Fibroblast of lung (primary cell): ENCODE measurements around the gene FRY. TPM values are rescaled to one million over a fixed set of nuclear protein-coding genes. Genes with fewer than 3 reads are reported as not detected.

ENCODE experiments used
- DNase-seq, 2 donors: peaks; one replicate each; pipeline versions ENCODE4 v3.0.0 to v3.0.0-alpha.2; 2010; ENCODE audit warnings: low read depth in 2 of 2
- H2AFZ ChIP-seq: 2 replicates; pipeline ENCODE4 v1.5.1; 2012; ENCODE audit warnings: low read length, control low read depth, inconsistent platforms
- H3K27ac ChIP-seq: 2 replicates; pipeline ENCODE4 v1.5.1; 2011; ENCODE audit warnings: low read length, control low read depth; ENCODE audit not compliant: insufficient read depth
- H3K27me3 ChIP-seq: 2 replicates; pipeline ENCODE4 v1.5.1; 2011; ENCODE audit warnings: mild to moderate bottlenecking, low read length; ENCODE audit not compliant: control insufficient read depth, insufficient read depth
- H3K36me3 ChIP-seq: 2 replicates; pipeline ENCODE4 v1.5.1; 2011; ENCODE audit warnings: low read length; ENCODE audit not compliant: control insufficient read depth, insufficient read depth
- H3K4me1 ChIP-seq: 2 replicates; pipeline ENCODE4 v1.5.1; 2011; ENCODE audit warnings: low read length; ENCODE audit not compliant: control insufficient read depth, insufficient read depth; ENCODE audit errors: extremely low read depth
- H3K4me2 ChIP-seq: 2 replicates; pipeline ENCODE4 v1.5.1; 2011; ENCODE audit warnings: low read length, control low read depth; ENCODE audit not compliant: insufficient read depth; ENCODE audit errors: extremely low read depth
- H3K4me3 ChIP-seq, 4 experiments: fragments of 200-600 bp in 1 of 4; sonication (generic) in 1 of 4; replicated peaks in 1 of 4; 2 replicates each; pipeline ENCODE4 v1.5.1; 2011 to 2016; ENCODE audit warnings: low read length in 4 of 4, low read depth in 3 of 4, mild to moderate bottlenecking in 3 of 4, control low read depth in 2 of 4, inconsistent platforms in 1 of 4, mixed read lengths in 1 of 4; ENCODE audit not compliant: insufficient read depth in 1 of 4; ENCODE audit errors: control extremely low read depth in 1 of 4
- H3K79me2 ChIP-seq: 2 replicates; pipeline ENCODE4 v1.5.1; 2012; ENCODE audit warnings: mild to moderate bottlenecking, low read length, inconsistent platforms; ENCODE audit not compliant: control insufficient read depth, insufficient read depth
- H3K9ac ChIP-seq: 2 replicates; pipeline ENCODE4 v1.5.1; 2011; ENCODE audit warnings: mild to moderate bottlenecking, low read length, control low read depth; ENCODE audit not compliant: insufficient read depth
- H3K9me3 ChIP-seq: 2 replicates; pipeline ENCODE4 v1.5.1; 2012; ENCODE audit warnings: low read depth, low read length; ENCODE audit not compliant: control insufficient read depth, insufficient read depth
- H4K20me1 ChIP-seq: 2 replicates; pipeline ENCODE4 v1.5.1; 2011; ENCODE audit warnings: low read length; ENCODE audit not compliant: control insufficient read depth, insufficient read depth; ENCODE audit errors: extremely low read depth
- EZH2 ChIP-seq: IDR thresholded peaks from 2 replicates; pipeline ENCODE4 v1.5.1; 2012; ENCODE audit warnings: low read length, control low read depth, mild to moderate bottlenecking; ENCODE audit errors: missing control alignments
- polyA plus RNA-seq, 2 donors: library from polyadenylated mRNA; depleted of rRNA in 1 of 2; stranded (reverse) in 1 of 2; unstranded in 1 of 2; fragments of >200 nt; gene quantifications; 2 replicates each; pipeline ENCODE4 v1.2.1, GENCODE V29; 2011 to 2012; ENCODE audit warnings: missing spikeins in 1 of 2
- total RNA-seq: library from RNA; depleted of rRNA; stranded (reverse); fragments of >200 nt; gene quantifications from 2 replicates; pipeline ENCODE4 v1.2.1, GENCODE V29; 2014
- TF ChIP-seq, protein P1 (sequence below), 2 donors: IDR thresholded peaks in 1 of 2; conservative IDR thresholded peaks in 1 of 2; 1 replicate in 1 of 2; 2 replicates in 1 of 2; pipeline ENCODE4 v1.5.1; 2011 to 2012; ENCODE audit warnings: low read length in 2 of 2, control low read depth in 1 of 2, inconsistent platforms in 1 of 2, low read depth in 1 of 2, mild to moderate bottlenecking in 1 of 2

The FRY gene
- total and polyA plus RNA-seq, 2 donors (not counting 1 experiment from before 2014, with no cell fraction given): 8.8 to 18.3 TPM

DNA sequence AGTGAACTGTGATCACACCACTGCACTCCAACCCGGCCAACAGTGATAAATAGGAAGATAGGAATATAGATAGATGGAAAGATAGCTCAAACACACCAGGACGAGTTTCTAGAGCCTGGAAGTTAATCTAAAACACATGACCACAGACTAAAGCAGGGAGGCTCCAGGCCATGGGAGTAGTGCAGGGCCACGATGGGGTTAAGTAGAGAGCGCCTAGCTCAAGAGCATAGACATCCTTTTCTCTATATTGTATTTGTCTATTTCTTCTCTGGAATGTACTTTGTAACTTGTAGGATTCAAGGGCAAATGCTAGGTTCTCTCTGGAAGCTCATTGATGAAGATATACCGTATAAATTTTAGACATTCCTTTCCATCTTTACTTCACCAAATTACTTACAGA, 214.0 kb downstream of the FRY start:
- Histone ChIP-seq H4K20me1 (no peaks in the 10 kb centered on the region), H2AFZ (no peak overlapping the region), H3K27ac (no peak overlapping the region), H3K9ac (no peak overlapping the region), H3K4me1 (no peaks in the 10 kb centered on the region), H3K9me3 (no peaks in the 10 kb centered on the region), H3K36me3 (peaks cover 2% of the 10 kb centered on the region), H3K4me3 (no peak overlapping the region), H3K4me2 (no peak overlapping the region), H3K27me3 (no peaks in the 10 kb centered on the region), H3K79me2 (no peaks in the 10 kb centered on the region)
- TF ChIP-seq, protein P1, sequence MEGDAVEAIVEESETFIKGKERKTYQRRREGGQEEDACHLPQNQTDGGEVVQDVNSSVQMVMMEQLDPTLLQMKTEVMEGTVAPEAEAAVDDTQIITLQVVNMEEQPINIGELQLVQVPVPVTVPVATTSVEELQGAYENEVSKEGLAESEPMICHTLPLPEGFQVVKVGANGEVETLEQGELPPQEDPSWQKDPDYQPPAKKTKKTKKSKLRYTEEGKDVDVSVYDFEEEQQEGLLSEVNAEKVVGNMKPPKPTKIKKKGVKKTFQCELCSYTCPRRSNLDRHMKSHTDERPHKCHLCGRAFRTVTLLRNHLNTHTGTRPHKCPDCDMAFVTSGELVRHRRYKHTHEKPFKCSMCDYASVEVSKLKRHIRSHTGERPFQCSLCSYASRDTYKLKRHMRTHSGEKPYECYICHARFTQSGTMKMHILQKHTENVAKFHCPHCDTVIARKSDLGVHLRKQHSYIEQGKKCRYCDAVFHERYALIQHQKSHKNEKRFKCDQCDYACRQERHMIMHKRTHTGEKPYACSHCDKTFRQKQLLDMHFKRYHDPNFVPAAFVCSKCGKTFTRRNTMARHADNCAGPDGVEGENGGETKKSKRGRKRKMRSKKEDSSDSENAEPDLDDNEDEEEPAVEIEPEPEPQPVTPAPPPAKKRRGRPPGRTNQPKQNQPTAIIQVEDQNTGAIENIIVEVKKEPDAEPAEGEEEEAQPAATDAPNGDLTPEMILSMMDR (conservative IDR thresholded peaks at IDR 0.05 in 1 of 2, IDR thresholded peaks at IDR 0.05 in 1 of 2; ENCODE audit: low read depth in 1 of 2, low read length in 2 of 2): no peak
- TF ChIP-seq EZH2: no peak
- no peak for DNase-seq

DNA sequence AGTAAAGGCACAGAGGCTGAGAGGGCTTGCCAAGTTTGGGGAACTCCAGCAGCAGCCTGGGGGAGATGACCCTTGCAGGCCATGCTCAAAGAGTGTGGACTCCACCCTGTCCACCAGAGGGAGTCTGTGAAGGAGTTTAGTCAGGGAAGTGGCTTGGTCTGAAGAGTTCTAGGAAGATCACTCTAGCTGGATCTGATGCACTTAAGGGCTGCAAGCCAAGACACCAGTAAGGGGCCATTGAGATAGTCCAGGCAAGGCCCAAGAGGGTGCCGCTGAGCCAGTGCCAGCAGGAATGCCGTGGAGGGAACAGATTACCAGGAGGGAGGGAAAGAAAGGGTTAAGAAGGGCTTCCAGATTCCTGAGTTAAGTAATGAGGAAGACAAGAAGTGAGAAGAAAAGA, 214.9 kb downstream of the FRY start:
- peak; percentile 67 to 76 for DNase-seq
- no peaks in the 10 kb centered on the region for H3K79me2 ChIP-seq
- no peak overlapping the region for H3K4me3 ChIP-seq
- H3K27ac ChIP-seq: no peak overlapping the region
- no peaks in the 10 kb centered on the region for H3K4me1 ChIP-seq
- no peaks in the 10 kb centered on the region for H3K9me3 ChIP-seq
- H3K36me3 ChIP-seq: peaks cover 2% of the 10 kb centered on the region
- TF ChIP-seq, protein P1 (conservative IDR thresholded peaks at IDR 0.05 in 1 of 2, IDR thresholded peaks at IDR 0.05 in 1 of 2; ENCODE audit: low read depth in 1 of 2, low read length in 2 of 2): peak; percentile 62 to 90
- no peak for TF ChIP-seq EZH2
- H2AFZ ChIP-seq: no peak overlapping the region
- H3K9ac ChIP-seq: no peak overlapping the region
- no peaks in the 10 kb centered on the region for H4K20me1 ChIP-seq
- no peak overlapping the region for H3K4me2 ChIP-seq
- no peaks in the 10 kb centered on the region for H3K27me3 ChIP-seq

DNA sequence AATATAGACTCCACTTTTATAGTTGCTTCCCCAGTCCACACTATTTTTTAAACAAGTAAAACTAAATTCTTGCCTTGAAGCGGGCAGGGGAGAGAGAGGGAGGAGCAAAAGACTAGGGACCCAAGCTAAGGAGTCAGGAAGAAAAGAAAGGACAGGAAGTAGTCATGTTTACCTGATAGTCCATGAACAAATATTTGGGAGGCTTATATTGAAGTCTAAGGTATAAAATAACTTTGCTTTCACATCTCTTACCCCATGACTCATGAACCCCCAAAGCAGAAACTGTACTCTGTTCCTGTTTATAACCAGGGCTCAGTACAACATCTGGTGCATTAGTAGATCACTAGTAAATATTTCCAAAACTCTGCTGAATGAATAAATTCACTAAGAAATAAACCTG, 216.3 kb downstream of the FRY start:
- no peak for DNase-seq
- H3K27me3 ChIP-seq: no peaks in the 10 kb centered on the region
- no peaks in the 10 kb centered on the region for H3K4me1 ChIP-seq
- no peak overlapping the region for H3K9ac ChIP-seq
- H3K4me3 ChIP-seq: no peak overlapping the region
- H4K20me1 ChIP-seq: no peaks in the 10 kb centered on the region
- H3K27ac ChIP-seq: no peak overlapping the region
- H2AFZ ChIP-seq: no peak overlapping the region
- no peaks in the 10 kb centered on the region for H3K9me3 ChIP-seq
- TF ChIP-seq, protein P1 (conservative IDR thresholded peaks at IDR 0.05 in 1 of 2, IDR thresholded peaks at IDR 0.05 in 1 of 2; ENCODE audit: low read depth in 1 of 2, low read length in 2 of 2): no peak
- no peak for TF ChIP-seq EZH2
- no peaks in the 10 kb centered on the region for H3K79me2 ChIP-seq
- peaks cover 2% of the 10 kb centered on the region for H3K36me3 ChIP-seq
- no peak overlapping the region for H3K4me2 ChIP-seq
